PC-9 (cell line): ENCODE data around the gene TCEAL8. TPM values are rescaled to one million over a fixed set of nuclear protein-coding genes. Genes with fewer than 3 reads are reported as not detected.

Experiments
- BruUV-seq: library from RNA; stranded (reverse); fragments of 400-500 nt; replicated peaks from 2 replicates; lab custom pipeline; 2021; lab: Mats Ljungman, UMichigan
- CTCF ChIA-PET: fragments of 300-600 bp; sonication (Branson Sonifier 250); formaldehyde crosslinking; loops from one replicate; lab custom pipeline; 2022; ENCODE audit warnings: antibody characterized with exemption; lab: Charles Lee
- POLR2A ChIA-PET: fragments of 300-600 bp; sonication (Branson Sonifier 250); formaldehyde crosslinking; loops from one replicate; lab custom pipeline; 2022; ENCODE audit warnings: antibody characterized with exemption; ENCODE audit not compliant: unreplicated experiment; lab: Charles Lee
- DNase-seq, 2 experiments: peaks; one replicate each; pipeline versions ENCODE4 v3.0.0 to v3.0.0-alpha.2; 2015 to 2022; ENCODE audit warnings: mixed read lengths in 1 of 2
- H2AFZ ChIP-seq: fragments of 200-600 bp; sonication (generic); 2 replicates; pipeline ENCODE4 v1.8.1; 2017; ENCODE audit warnings: antibody characterized with exemption
- H3F3A ChIP-seq: fragments of 200-600 bp; sonication (generic); 2 replicates; pipeline ENCODE4 v1.8.1; 2017; ENCODE audit warnings: antibody characterized with exemption, mild to moderate bottlenecking, low read depth; ENCODE audit not compliant: insufficient read depth
- H3K27ac ChIP-seq: fragments of 200-600 bp; sonication (generic); 2 replicates; pipeline ENCODE4 v1.6.1; 2016; ENCODE audit warnings: mixed run types
- H3K27me3 ChIP-seq: fragments of 200-600 bp; sonication (generic); 2 replicates; pipeline ENCODE4 v1.6.1; 2016; ENCODE audit warnings: low read depth, mixed run types; ENCODE audit not compliant: insufficient read depth
- H3K36me3 ChIP-seq: fragments of 200-600 bp; sonication (generic); 2 replicates; pipeline ENCODE4 v1.6.1; 2016; ENCODE audit warnings: low read depth, mixed run types
- H3K4me1 ChIP-seq: fragments of 200-600 bp; sonication (generic); replicated peaks from 2 replicates; pipeline ENCODE4 v1.6.1; 2016; ENCODE audit warnings: mixed run types; ENCODE audit not compliant: insufficient read depth
- H3K4me2 ChIP-seq: fragments of 200-600 bp; sonication (generic); 2 replicates; pipeline ENCODE4 v1.6.1; 2017; ENCODE audit warnings: mixed run types
- H3K4me3 ChIP-seq: fragments of 200-600 bp; sonication (generic); 2 replicates; pipeline ENCODE4 v1.6.1; 2016; ENCODE audit warnings: mixed run types
- H3K79me2 ChIP-seq: fragments of 200-600 bp; sonication (generic); 2 replicates; pipeline ENCODE4 v1.6.1; 2017; ENCODE audit warnings: low read depth, mixed run types
- H3K9me2 ChIP-seq: fragments of 200-600 bp; sonication (generic); 2 replicates; pipeline ENCODE4 v1.8.1; 2017; ENCODE audit warnings: mild to moderate bottlenecking; ENCODE audit not compliant: insufficient read depth
- H3K9me3 ChIP-seq: fragments of 200-600 bp; sonication (generic); 2 replicates; pipeline ENCODE4 v1.8.1; 2016; ENCODE audit warnings: low read depth; ENCODE audit not compliant: insufficient read depth
- H4K20me1 ChIP-seq: fragments of 200-600 bp; sonication (generic); 2 replicates; pipeline ENCODE4 v1.8.1; 2017; ENCODE audit not compliant: insufficient read depth
- EZH2 ChIP-seq: fragments of 200-600 bp; sonication (generic); IDR thresholded peaks from 2 replicates; pipeline ENCODE4 v1.8.0; 2017; ENCODE audit warnings: antibody characterized with exemption, low read depth
- intact Hi-C: fragments of 100-400 bp; cut with micrococcal nuclease; formaldehyde crosslinking; loops from one replicate; pipeline ENCODE4 v1.10.0; 2022; ENCODE audit not compliant: unreplicated experiment
- total RNA-seq: library from RNA; stranded (reverse); gene quantifications from 2 replicates; pipeline ENCODE4 v1.2.3, GENCODE V29; 2021
- TF ChIP-seq, protein P1 (sequence below): fragments of 200-600 bp; sonication (generic); conservative IDR thresholded peaks from 2 replicates; pipeline ENCODE4 v1.6.1; 2017; ENCODE audit warnings: mixed run types, antibody characterized with exemption, mild to moderate bottlenecking, moderate library complexity

The TCEAL8 gene
- total RNA-seq, 1 experiment from 2014 or later, result 31.5 TPM

GRCh38 chrX:103274284-103274683 lies 19.3 kb upstream of the TCEAL8 start:
- H3K27ac ChIP-seq, result no peak overlapping the region
- no peaks in the 10 kb centered on the region for H3K4me1 ChIP-seq
- no peaks in the 10 kb centered on the region for H3K36me3 ChIP-seq
- H3K9me2 ChIP-seq, result no peaks in the 10 kb centered on the region
- TF ChIP-seq, protein P1, sequence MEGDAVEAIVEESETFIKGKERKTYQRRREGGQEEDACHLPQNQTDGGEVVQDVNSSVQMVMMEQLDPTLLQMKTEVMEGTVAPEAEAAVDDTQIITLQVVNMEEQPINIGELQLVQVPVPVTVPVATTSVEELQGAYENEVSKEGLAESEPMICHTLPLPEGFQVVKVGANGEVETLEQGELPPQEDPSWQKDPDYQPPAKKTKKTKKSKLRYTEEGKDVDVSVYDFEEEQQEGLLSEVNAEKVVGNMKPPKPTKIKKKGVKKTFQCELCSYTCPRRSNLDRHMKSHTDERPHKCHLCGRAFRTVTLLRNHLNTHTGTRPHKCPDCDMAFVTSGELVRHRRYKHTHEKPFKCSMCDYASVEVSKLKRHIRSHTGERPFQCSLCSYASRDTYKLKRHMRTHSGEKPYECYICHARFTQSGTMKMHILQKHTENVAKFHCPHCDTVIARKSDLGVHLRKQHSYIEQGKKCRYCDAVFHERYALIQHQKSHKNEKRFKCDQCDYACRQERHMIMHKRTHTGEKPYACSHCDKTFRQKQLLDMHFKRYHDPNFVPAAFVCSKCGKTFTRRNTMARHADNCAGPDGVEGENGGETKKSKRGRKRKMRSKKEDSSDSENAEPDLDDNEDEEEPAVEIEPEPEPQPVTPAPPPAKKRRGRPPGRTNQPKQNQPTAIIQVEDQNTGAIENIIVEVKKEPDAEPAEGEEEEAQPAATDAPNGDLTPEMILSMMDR, result no peak
- TF ChIP-seq EZH2, result no peak
- H3F3A ChIP-seq, result no peaks in the 10 kb centered on the region
- no peak overlapping the region for H2AFZ ChIP-seq
- no TSS peak for BruUV-seq
- H3K27me3 ChIP-seq, result peaks cover 47% of the 10 kb centered on the region
- no peak overlapping the region for H3K4me3 ChIP-seq
- no peak for DNase-seq
- H3K9me3 ChIP-seq, result no peaks in the 10 kb centered on the region
- no peaks in the 10 kb centered on the region for H4K20me1 ChIP-seq
- POLR2A ChIA-PET, result no interaction called here
- no peaks in the 10 kb centered on the region for H3K79me2 ChIP-seq
- H3K4me2 ChIP-seq, result no peak overlapping the region
- CTCF ChIA-PET, result no interaction called here
- intact Hi-C loops, result no loop called here

- no peak overlapping the region for H2AFZ ChIP-seq
- no peaks in the 10 kb centered on the region for H3K27me3 ChIP-seq
- ChIA-PET POLR2A (interaction anchor here (0.7 kb wide), 1 partner anchor 110 kb away, joined by 4 read pairs; no protein-coding TSS in a partner anchor), CTCF (no interaction called here)
- no peaks in the 10 kb centered on the region for H3K36me3 ChIP-seq
- H4K20me1 ChIP-seq, result no peaks in the 10 kb centered on the region
- no peak overlapping the region for H3K4me3 ChIP-seq
- no peak overlapping the region for H3K27ac ChIP-seq
- no TSS peak for BruUV-seq
- DNase-seq, result no peak
- TF ChIP-seq, protein P1, result no peak
- no peak for TF ChIP-seq EZH2
- intact Hi-C loops, result no loop called here
- H3K4me1 ChIP-seq, result no peaks in the 10 kb centered on the region
- no peaks in the 10 kb centered on the region for H3K9me3 ChIP-seq
- H3K9me2 ChIP-seq, result no peaks in the 10 kb centered on the region
- H3F3A ChIP-seq, result no peaks in the 10 kb centered on the region
- no peak overlapping the region for H3K4me2 ChIP-seq
- H3K79me2 ChIP-seq, result 0 out of 2 replicates have a peak, but pooled peaks cover 3% of the 10 kb centered on the region
These were observed 3.3 kb upstream of the TCEAL8 start for GRCh38 chrX:103258275-103258674.

DNA sequence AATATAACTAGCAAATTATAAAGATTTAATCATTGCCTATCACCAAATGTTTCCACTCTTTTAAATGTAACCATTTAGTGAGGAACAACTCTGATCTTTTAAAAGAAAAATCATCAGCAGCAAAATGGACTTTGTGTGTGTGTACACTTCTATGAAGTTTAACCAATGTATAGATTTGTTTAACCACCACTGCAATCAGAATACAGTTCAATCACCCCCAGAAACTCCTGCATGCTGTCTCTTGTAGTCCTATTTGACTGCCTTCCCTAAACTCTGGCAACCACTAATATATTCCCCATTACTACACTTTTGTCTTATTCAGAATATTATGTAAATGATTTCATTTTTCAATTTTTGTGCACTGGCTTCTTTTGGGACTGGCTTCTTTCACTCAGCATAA lies 1.7 kb upstream of the TCEAL8 start:
- TF ChIP-seq, protein P1, result no peak
- TF ChIP-seq EZH2, result no peak
- POLR2A ChIA-PET, result no interaction called here
- no TSS peak for BruUV-seq

More for the DNA sequence above, 1.7 kb upstream of the TCEAL8 start:
- no peak overlapping the region for H2AFZ ChIP-seq
- no peaks in the 10 kb centered on the region for H3K27me3 ChIP-seq
- H3K79me2 ChIP-seq, result 0 out of 2 replicates have a peak, but pooled peaks cover 3% of the 10 kb centered on the region
- no peaks in the 10 kb centered on the region for H3K4me1 ChIP-seq
- H3F3A ChIP-seq, result no peaks in the 10 kb centered on the region
- no peaks in the 10 kb centered on the region for H4K20me1 ChIP-seq
- no peaks in the 10 kb centered on the region for H3K36me3 ChIP-seq
- no peak overlapping the region for H3K27ac ChIP-seq
- no peaks in the 10 kb centered on the region for H3K9me3 ChIP-seq
- intact Hi-C loops, result no loop called here
- no peak overlapping the region for H3K4me2 ChIP-seq
- CTCF ChIA-PET, result no interaction called here
- no peak for DNase-seq
- no peaks in the 10 kb centered on the region for H3K9me2 ChIP-seq
- no peak overlapping the region for H3K4me3 ChIP-seq
